ENCODE measurements around the gene C2CD3. TPM values are rescaled to one million over a fixed set of nuclear protein-coding genes. Genes with fewer than 3 reads are reported as not detected.

Gene C2CD3
- total and polyA plus RNA-seq, 2 of the 4 experiments (the other 2 are of a cell fraction), result 11.1 to 19.2 TPM

GRCh38 chr11:74203966-74204365 lies 33.2 kb upstream of the C2CD3 start:
- no peak overlapping the region for H3K4me2 ChIP-seq (ENCODE audit: low read depth, low read length)
- no TSS peak for BruUV-seq (replicated peaks)
- no peak overlapping the region for H2BK5ac ChIP-seq (ENCODE audit: low read depth, low read length, poor library complexity, severe bottlenecking)
- H2AFZ ChIP-seq (replicated peaks; ENCODE audit: low read length, poor library complexity), result no peak overlapping the region
- H4K8ac ChIP-seq (ENCODE audit: low read depth in 2 of 2, low read length in 2 of 2), result no peak overlapping the region
- H3K36me3 ChIP-seq (ENCODE audit: control insufficient read depth, insufficient read depth, low read length), result peaks cover 5% of the 10 kb centered on the region
- H2AK9ac ChIP-seq (replicated peaks; ENCODE audit: low read depth, low read length, poor library complexity), result no peak overlapping the region
- ChIA-PET CTCF (no interaction called here), POLR2A (ENCODE audit: unreplicated experiment) (no interaction called here)
- no peak overlapping the region for H4K91ac ChIP-seq (ENCODE audit: insufficient read depth, low read depth, low read length)
- H3K27ac ChIP-seq (ENCODE audit: insufficient read depth, low read length), result no peak overlapping the region
- no peak overlapping the region for H3K56ac ChIP-seq (ENCODE audit: extremely low read depth, insufficient read depth, low read length)
- H3K9ac ChIP-seq (ENCODE audit: low read depth, low read length), result no peak overlapping the region
- no peak overlapping the region for H3K4ac ChIP-seq (ENCODE audit: low read depth, low read length)
- no peaks in the 10 kb centered on the region; the same call in 1 of the 2 replicates for H3K9me1 ChIP-seq (ENCODE audit: insufficient read depth, low read length)
- no peaks in the 10 kb centered on the region for H3K9me3 ChIP-seq (ENCODE audit: control insufficient read depth, insufficient read depth, low read length)
- no CpG with 5 or more reads among the region's 2 CpGs for WGBS, 2 experiments (ENCODE audit: extremely low coverage in 2 of 2, insufficient read length in 1 of 2)
- H3K4me3 ChIP-seq (ENCODE audit: insufficient read depth, low read depth, low read length), result no peak overlapping the region
- intact Hi-C loops (cut with micrococcal nuclease) (no loop called here), in situ Hi-C loops (cut with MboI; ENCODE audit: low sequenced_read_pairs) (no loop called here), dilution Hi-C loops (cut with HindIII; ENCODE audit: low sequenced_read_pairs, unreplicated experiment) (no loop called here)
- H3K27me3 ChIP-seq (ENCODE audit: control insufficient read depth, insufficient read depth, low read length), result no peaks in the 10 kb centered on the region
- no peak overlapping the region for H2BK120ac ChIP-seq (ENCODE audit: low read depth, low read length)
- peaks cover 8 to 27% of the 10 kb centered on the region in 2 experiments; a peak in 3 of 4 replicates for H3K79me1 ChIP-seq (ENCODE audit: low read depth in 1 of 2, low read length in 2 of 2)
- no peak overlapping the region for H2BK15ac ChIP-seq (ENCODE audit: low read depth, low read length)
- H2BK20ac ChIP-seq (ENCODE audit: low read depth, low read length), result no peak overlapping the region
- ATAC-seq (ENCODE audit: low read depth), result no peak
- TF ChIP-seq POLR2A (IDR thresholded peaks at IDR 0.05; ENCODE audit: low read depth, low read length), result no peak
- no peak for TF ChIP-seq NFE2L2 (IDR thresholded peaks at IDR 0.05; ENCODE audit: low read depth, low read length)
- no peak for TF ChIP-seq SMC3 (IDR thresholded peaks at IDR 0.05; ENCODE audit: low read depth, low read length)
- no peak for TF ChIP-seq RFX5 (IDR thresholded peaks at IDR 0.05; ENCODE audit: low read depth, low read length)
- no peak for TF ChIP-seq USF2 (IDR thresholded peaks at IDR 0.05; ENCODE audit: low read depth, low read length)
- TF ChIP-seq, protein P1, sequence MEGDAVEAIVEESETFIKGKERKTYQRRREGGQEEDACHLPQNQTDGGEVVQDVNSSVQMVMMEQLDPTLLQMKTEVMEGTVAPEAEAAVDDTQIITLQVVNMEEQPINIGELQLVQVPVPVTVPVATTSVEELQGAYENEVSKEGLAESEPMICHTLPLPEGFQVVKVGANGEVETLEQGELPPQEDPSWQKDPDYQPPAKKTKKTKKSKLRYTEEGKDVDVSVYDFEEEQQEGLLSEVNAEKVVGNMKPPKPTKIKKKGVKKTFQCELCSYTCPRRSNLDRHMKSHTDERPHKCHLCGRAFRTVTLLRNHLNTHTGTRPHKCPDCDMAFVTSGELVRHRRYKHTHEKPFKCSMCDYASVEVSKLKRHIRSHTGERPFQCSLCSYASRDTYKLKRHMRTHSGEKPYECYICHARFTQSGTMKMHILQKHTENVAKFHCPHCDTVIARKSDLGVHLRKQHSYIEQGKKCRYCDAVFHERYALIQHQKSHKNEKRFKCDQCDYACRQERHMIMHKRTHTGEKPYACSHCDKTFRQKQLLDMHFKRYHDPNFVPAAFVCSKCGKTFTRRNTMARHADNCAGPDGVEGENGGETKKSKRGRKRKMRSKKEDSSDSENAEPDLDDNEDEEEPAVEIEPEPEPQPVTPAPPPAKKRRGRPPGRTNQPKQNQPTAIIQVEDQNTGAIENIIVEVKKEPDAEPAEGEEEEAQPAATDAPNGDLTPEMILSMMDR (conservative IDR thresholded peaks at IDR 0.05; ENCODE audit: low read depth, low read length), result no peak
- no peak for TF ChIP-seq RCOR1 (IDR thresholded peaks at IDR 0.05; ENCODE audit: insufficient replicate concordance, low read length)
- no peak for TF ChIP-seq CEBPB (IDR thresholded peaks at IDR 0.05; ENCODE audit: low read depth, low read length)
- no peak for TF ChIP-seq MXI1 (IDR thresholded peaks at IDR 0.05; ENCODE audit: borderline replicate concordance, low read depth, low read length)
- no peak for TF ChIP-seq CHD1 (IDR thresholded peaks at IDR 0.05; ENCODE audit: low read depth, low read length)
- TF ChIP-seq, protein P2, sequence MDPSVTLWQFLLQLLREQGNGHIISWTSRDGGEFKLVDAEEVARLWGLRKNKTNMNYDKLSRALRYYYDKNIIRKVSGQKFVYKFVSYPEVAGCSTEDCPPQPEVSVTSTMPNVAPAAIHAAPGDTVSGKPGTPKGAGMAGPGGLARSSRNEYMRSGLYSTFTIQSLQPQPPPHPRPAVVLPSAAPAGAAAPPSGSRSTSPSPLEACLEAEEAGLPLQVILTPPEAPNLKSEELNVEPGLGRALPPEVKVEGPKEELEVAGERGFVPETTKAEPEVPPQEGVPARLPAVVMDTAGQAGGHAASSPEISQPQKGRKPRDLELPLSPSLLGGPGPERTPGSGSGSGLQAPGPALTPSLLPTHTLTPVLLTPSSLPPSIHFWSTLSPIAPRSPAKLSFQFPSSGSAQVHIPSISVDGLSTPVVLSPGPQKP (IDR thresholded peaks at IDR 0.05; ENCODE audit: borderline replicate concordance, low read depth, low read length), result no peak
- TF ChIP-seq BHLHE40 (IDR thresholded peaks at IDR 0.05; ENCODE audit: low read depth, low read length), result no peak
- no peak for TF ChIP-seq MAFK (IDR thresholded peaks at IDR 0.05; ENCODE audit: low read depth, low read length)
- TF ChIP-seq MAZ (IDR thresholded peaks at IDR 0.05; ENCODE audit: borderline replicate concordance, low read depth, low read length), result no peak
- TF ChIP-seq FOS (IDR thresholded peaks at IDR 0.05; ENCODE audit: low read depth, low read length), result no peak
- no peak for TF ChIP-seq RAD21 (IDR thresholded peaks at IDR 0.05; ENCODE audit: low read length)
- H3K18ac ChIP-seq (ENCODE audit: low read depth, low read length), result no peak overlapping the region
- no peaks in the 10 kb centered on the region for H4K20me1 ChIP-seq (ENCODE audit: insufficient read depth, low read length)
- no peak for DNase-seq
- H4K5ac ChIP-seq (ENCODE audit: low read depth, low read length), result no peak overlapping the region
- H3K23ac ChIP-seq (ENCODE audit: low read depth, low read length), result no peak overlapping the region
- no peak overlapping the region for H3K14ac ChIP-seq (replicated peaks; ENCODE audit: low read depth, low read length)
- no peak overlapping the region for H2AK5ac ChIP-seq (ENCODE audit: low read depth, low read length)
- no peaks in the 10 kb centered on the region for H3K4me1 ChIP-seq (ENCODE audit: control insufficient read depth, insufficient read depth, low read length)
